Cardiac fibroblast (primary cell): ENCODE measurements around the gene FRMD8.

ENCODE experiments used
- DNase-seq, 2 donors: peaks; one replicate each; pipeline versions ENCODE4 v3.0.0 to v3.0.0-alpha.2; 2010; ENCODE audit warnings: low read depth in 2 of 2
- H3K4me3 ChIP-seq, 2 donors: replicated peaks in 1 of 2; 1 replicate in 1 of 2; 2 replicates in 1 of 2; pipeline ENCODE4 v1.5.1; 2011; ENCODE audit warnings: low read depth in 2 of 2, low read length in 2 of 2, mild to moderate bottlenecking in 2 of 2, moderate library complexity in 1 of 2
- TF ChIP-seq, protein P1 (sequence below): IDR thresholded peaks from one replicate; pipeline ENCODE4 v1.5.1; 2011; ENCODE audit warnings: low read depth, mild to moderate bottlenecking, low read length, inconsistent platforms

Gene FRMD8

GRCh38 chr11:65436412-65437032 lies 50.1 kb downstream of the FRMD8 start:
- TF ChIP-seq, protein P1, sequence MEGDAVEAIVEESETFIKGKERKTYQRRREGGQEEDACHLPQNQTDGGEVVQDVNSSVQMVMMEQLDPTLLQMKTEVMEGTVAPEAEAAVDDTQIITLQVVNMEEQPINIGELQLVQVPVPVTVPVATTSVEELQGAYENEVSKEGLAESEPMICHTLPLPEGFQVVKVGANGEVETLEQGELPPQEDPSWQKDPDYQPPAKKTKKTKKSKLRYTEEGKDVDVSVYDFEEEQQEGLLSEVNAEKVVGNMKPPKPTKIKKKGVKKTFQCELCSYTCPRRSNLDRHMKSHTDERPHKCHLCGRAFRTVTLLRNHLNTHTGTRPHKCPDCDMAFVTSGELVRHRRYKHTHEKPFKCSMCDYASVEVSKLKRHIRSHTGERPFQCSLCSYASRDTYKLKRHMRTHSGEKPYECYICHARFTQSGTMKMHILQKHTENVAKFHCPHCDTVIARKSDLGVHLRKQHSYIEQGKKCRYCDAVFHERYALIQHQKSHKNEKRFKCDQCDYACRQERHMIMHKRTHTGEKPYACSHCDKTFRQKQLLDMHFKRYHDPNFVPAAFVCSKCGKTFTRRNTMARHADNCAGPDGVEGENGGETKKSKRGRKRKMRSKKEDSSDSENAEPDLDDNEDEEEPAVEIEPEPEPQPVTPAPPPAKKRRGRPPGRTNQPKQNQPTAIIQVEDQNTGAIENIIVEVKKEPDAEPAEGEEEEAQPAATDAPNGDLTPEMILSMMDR, result no peak
- no peak overlapping the region for H3K4me3 ChIP-seq
- DNase-seq, result peak; percentile 54 to 71

DNA sequence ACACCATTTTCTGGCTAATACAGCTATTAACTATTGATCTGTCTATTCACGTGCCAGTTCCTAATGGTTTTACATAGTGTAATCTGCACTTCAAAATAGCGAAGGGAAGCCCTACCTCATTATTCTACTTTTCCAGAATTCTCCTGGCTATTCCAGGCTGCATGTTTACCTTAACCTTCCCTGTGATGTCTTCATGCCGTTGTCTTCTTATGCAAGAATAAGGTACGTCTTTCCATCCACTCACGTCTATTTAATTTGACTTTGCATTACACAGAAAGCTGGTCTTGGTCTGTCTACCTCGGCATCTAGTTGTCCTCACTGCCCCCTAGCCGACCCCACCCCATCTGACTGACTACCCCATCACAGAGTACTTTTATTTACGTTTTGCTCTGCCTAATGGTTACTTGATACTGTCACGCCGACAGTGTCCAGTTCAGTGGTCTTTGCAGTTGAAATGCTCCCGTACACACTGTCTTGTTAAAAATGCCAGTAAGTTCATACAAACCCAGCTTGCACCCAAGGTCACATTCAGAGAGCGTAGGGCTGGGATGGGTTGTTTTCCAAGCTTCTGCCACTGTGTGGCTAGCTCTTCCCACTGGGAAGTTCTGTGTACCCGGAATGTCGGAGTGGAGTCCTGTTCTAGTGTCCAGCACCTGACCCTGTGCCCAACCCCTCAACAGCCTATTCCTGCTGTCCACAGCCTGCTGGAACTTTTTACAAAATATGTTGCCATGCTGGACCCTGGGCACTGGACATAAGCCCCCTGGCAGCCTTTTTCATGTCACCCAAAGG lies 51.2 kb downstream of the FRMD8 start:
- TF ChIP-seq, protein P1, result no peak
- peak overlapping the region in 1 of 2 donors; percentile 13 for H3K4me3 ChIP-seq
- peak; percentile 49 to 68 for DNase-seq

DNA sequence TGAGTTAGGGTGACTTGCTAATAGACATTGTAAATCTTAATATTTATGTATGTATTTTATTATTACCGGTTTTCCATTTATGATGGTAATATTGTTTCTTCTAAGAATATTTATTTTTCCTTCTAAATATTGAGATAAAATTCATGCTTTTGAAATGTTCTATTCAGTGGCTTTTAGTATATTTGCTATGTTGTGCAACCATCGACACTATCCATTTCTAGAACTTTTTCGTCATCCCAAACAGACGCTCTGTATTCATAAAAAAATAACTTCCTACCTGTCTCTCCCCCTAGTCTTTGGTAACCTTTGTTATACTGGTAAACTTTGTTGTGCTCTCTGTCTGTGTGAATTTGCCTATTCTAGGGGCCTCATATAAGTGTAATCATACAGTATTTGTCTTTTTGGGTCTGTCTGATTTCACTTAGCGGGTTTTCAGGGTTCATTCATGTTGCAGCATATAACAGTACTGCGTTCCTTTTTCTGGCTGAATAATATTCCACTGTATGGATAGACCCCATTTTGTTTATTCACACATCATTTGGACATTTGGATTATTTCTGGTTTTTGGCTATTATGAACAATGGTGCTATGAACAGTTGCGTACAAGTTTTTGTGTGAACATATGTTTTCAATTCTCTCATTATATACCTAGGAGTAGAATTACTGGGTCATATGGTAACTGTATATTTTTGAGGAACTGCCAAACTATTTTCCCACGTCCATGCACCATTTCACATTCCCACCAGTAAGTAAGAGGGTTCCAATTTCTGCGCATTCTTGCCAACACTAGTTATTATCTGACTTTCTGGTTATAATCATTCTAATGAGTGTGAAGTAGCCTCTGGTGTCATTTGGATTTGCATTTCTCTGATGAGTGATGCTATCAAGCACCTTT lies 52.1 kb downstream of the FRMD8 start:
- H3K4me3 ChIP-seq, result no peak overlapping the region
- TF ChIP-seq, protein P1, result no peak
- peak; percentile 43 to 54 for DNase-seq

- H3K4me3 ChIP-seq, result no peak overlapping the region
- TF ChIP-seq, protein P1, result no peak
- DNase-seq, result peak; percentile 61 to 65
Observed at GRCh38 chr11:65439331-65440181, 53.1 kb downstream of the FRMD8 start.

GRCh38 chr11:65440831-65441499 lies 54.5 kb downstream of the FRMD8 start:
- H3K4me3 ChIP-seq, result no peak overlapping the region
- TF ChIP-seq, protein P1, result no peak
- DNase-seq, result peak; percentile 49 to 67
